BLaER1 treated with 17β-estradiol and CSF1 and Interleukin-3, amounts not matched to agents 10 nM and 100 nM (cell line): ENCODE measurements around the gene RAB11FIP3.

Source experiments
- H3K27ac ChIP-seq, 11 experiments: shearing (Covaris generic); formaldehyde crosslinking; 2 replicates each; pipeline ENCODE4 v1.8.1; 2022
- H3K27me3 ChIP-seq, 11 experiments: shearing (Covaris generic); formaldehyde crosslinking; 2 replicates each; pipeline ENCODE4 v1.8.1; 2022
- H3K36me3 ChIP-seq, 11 experiments: shearing (Covaris generic); formaldehyde crosslinking; 2 replicates each; pipeline ENCODE4 v1.8.1; 2022
- H3K4me1 ChIP-seq, 10 experiments: shearing (Covaris generic); formaldehyde crosslinking; 2 replicates each; pipeline ENCODE4 v1.8.1; 2022
- H3K4me2 ChIP-seq, 11 experiments: shearing (Covaris generic); formaldehyde crosslinking; 2 replicates each; pipeline ENCODE4 v1.8.1; 2022
- H3K4me3 ChIP-seq, 10 experiments: shearing (Covaris generic); formaldehyde crosslinking; 2 replicates each; pipeline ENCODE4 v1.8.1; 2022
- H3K9ac ChIP-seq, 11 experiments: shearing (Covaris generic); formaldehyde crosslinking; 2 replicates each; pipeline ENCODE4 v1.8.1; 2022
- H3K9me3 ChIP-seq, 11 experiments: shearing (Covaris generic); formaldehyde crosslinking; replicated peaks in 1 of 11; 2 replicates each; pipeline ENCODE4 v1.8.1; 2022
- H4K20me1 ChIP-seq, 11 experiments: shearing (Covaris generic); formaldehyde crosslinking; 2 replicates each; pipeline ENCODE4 v1.8.1; 2022
- Cebpa-rat ChIP-seq, 11 experiments: shearing (Covaris generic); IDR thresholded peaks; 2 replicates each; pipeline ENCODE4 v1.8.1; 2022

The RAB11FIP3 gene

GRCh38 chr16:534135-534534, 108.7 kb downstream of the RAB11FIP3 start:
- Histone ChIP-seq H3K4me2 (peak overlapping the region in 5 of 11 experiments; percentile 32 to 80 (median 62); a peak in 9 of 22 replicates), H3K9me3 (no peaks in the 10 kb centered on the region), H3K4me3 (no peak overlapping the region), H3K9ac (peak overlapping the region in 7 of 11 experiments; percentile 10 to 55 (median 40); a peak in 8 of 22 replicates), H3K27me3 (no peaks in the 10 kb centered on the region), H3K27ac (peak overlapping the region in 2 of 11 experiments; percentile 42 to 61; a peak in 4 of 22 replicates), H3K4me1 (peaks cover 31 to 73% (median 52%) of the 10 kb centered on the region in 10 experiments), H4K20me1 (peaks cover 99 to 100% (median 100%) of the 10 kb centered on the region in 11 experiments), H3K36me3 (peaks cover 38 to 92% (median 75%) of the 10 kb centered on the region in 11 experiments)
- no peak for TF ChIP-seq Cebpa-rat (IDR thresholded peaks at IDR 0.05)

GRCh38 chr16:534856-535445, 109.5 kb downstream of the RAB11FIP3 start:
- Histone ChIP-seq H3K4me2 (peak overlapping the region in 5 of 11 experiments; percentile 53 to 80 (median 62); a peak in 10 of 22 replicates), H3K4me1 (peaks cover 23 to 71% (median 44%) of the 10 kb centered on the region in 10 experiments), H3K4me3 (no peak overlapping the region), H3K9ac (peak overlapping the region in 6 of 11 experiments; percentile 14 to 55 (median 44); a peak in 12 of 22 replicates), H3K27ac (peak overlapping the region in 4 of 11 experiments; percentile 24 to 61 (median 48); a peak in 7 of 22 replicates), H3K36me3 (peaks cover 40 to 92% (median 76%) of the 10 kb centered on the region in 11 experiments), H4K20me1 (peaks cover 99 to 100% (median 100%) of the 10 kb centered on the region in 11 experiments), H3K27me3 (no peaks in the 10 kb centered on the region), H3K9me3 (no peaks in the 10 kb centered on the region)
- TF ChIP-seq Cebpa-rat (IDR thresholded peaks at IDR 0.05), result no peak

- H3K9ac ChIP-seq, result peak overlapping the region in 6 of 11 experiments; percentile 14 to 55 (median 44); a peak in 12 of 22 replicates
- TF ChIP-seq Cebpa-rat (IDR thresholded peaks at IDR 0.05), result no peak
- H4K20me1 ChIP-seq, result peaks cover 99 to 100% (median 100%) of the 10 kb centered on the region in 11 experiments
Observed at GRCh38 chr16:535446-536405, 110.3 kb downstream of the RAB11FIP3 start.

GRCh38 chr16:536746-537145, 111.3 kb downstream of the RAB11FIP3 start:
- no peak overlapping the region for H3K4me3 ChIP-seq
- H3K27ac ChIP-seq, result peak overlapping the region in 1 of 11 experiments; percentile 7; a peak in 1 of 22 replicates
- H3K36me3 ChIP-seq, result peaks cover 54 to 90% (median 82%) of the 10 kb centered on the region in 11 experiments
- H3K9ac ChIP-seq, result peak overlapping the region in 2 of 11 experiments; percentile 5 to 9; a peak in 1 of 22 replicates
- H4K20me1 ChIP-seq, result peaks cover 99 to 100% (median 100%) of the 10 kb centered on the region in 11 experiments
- no peak overlapping the region for H3K4me2 ChIP-seq
- no peaks in the 10 kb centered on the region for H3K9me3 ChIP-seq
- no peak for TF ChIP-seq Cebpa-rat (IDR thresholded peaks at IDR 0.05)
- peaks cover 6 to 53% (median 27%) of the 10 kb centered on the region in 10 experiments; a peak in 17 of 20 replicates for H3K4me1 ChIP-seq
- no peaks in the 10 kb centered on the region for H3K27me3 ChIP-seq

More at GRCh38 chr16:535446-536405, 110.3 kb downstream of the RAB11FIP3 start:
- H3K36me3 ChIP-seq, result peaks cover 44 to 92% (median 77%) of the 10 kb centered on the region in 11 experiments
- H3K4me1 ChIP-seq, result peaks cover 15 to 63% (median 36%) of the 10 kb centered on the region in 10 experiments; a peak in 19 of 20 replicates
- 0 out of 20 replicates have a peak overlapping the region, but pooled peaks of 1 of the 10 experiments have one; percentile 11 for H3K4me3 ChIP-seq
- H3K9me3 ChIP-seq, result no peaks in the 10 kb centered on the region
- no peaks in the 10 kb centered on the region for H3K27me3 ChIP-seq
- H3K27ac ChIP-seq, result peak overlapping the region in 4 of 11 experiments; percentile 24 to 61 (median 48); a peak in 7 of 22 replicates
- peak overlapping the region in 5 of 11 experiments; percentile 53 to 80 (median 62); a peak in 10 of 22 replicates for H3K4me2 ChIP-seq

GRCh38 chr16:537415-538335, 112.2 kb downstream of the RAB11FIP3 start:
- no peak overlapping the region for H3K4me3 ChIP-seq
- H3K27me3 ChIP-seq, result no peaks in the 10 kb centered on the region
- peaks cover 59 to 92% (median 80%) of the 10 kb centered on the region in 11 experiments for H3K36me3 ChIP-seq
- H3K27ac ChIP-seq, result no peak overlapping the region
- no peak overlapping the region for H3K9ac ChIP-seq
- no peak for TF ChIP-seq Cebpa-rat (IDR thresholded peaks at IDR 0.05)
- no peaks in the 10 kb centered on the region for H3K9me3 ChIP-seq
- peaks cover under 1 to 45% (median 28%) of the 10 kb centered on the region in 10 experiments; a peak in 18 of 20 replicates for H3K4me1 ChIP-seq
- no peak overlapping the region for H3K4me2 ChIP-seq
- H4K20me1 ChIP-seq, result peaks cover 99 to 100% (median 100%) of the 10 kb centered on the region in 11 experiments

- peaks cover 96 to 100% (median 98%) of the 10 kb centered on the region in 11 experiments for H4K20me1 ChIP-seq
- peaks cover 46 to 88% (median 67%) of the 10 kb centered on the region in 11 experiments for H3K36me3 ChIP-seq
- H3K9ac ChIP-seq, result peak overlapping the region in 2 of 11 experiments; percentile 15 to 41; a peak in 1 of 22 replicates
- no peak overlapping the region for H3K4me2 ChIP-seq
- no peak overlapping the region for H3K4me3 ChIP-seq
- no peaks in the 10 kb centered on the region for H3K9me3 ChIP-seq
- H3K27ac ChIP-seq, result no peak overlapping the region
- TF ChIP-seq Cebpa-rat (IDR thresholded peaks at IDR 0.05), result no peak
- peaks cover 11 to 37% (median 23%) of the 10 kb centered on the region in 10 experiments for H3K4me1 ChIP-seq
- no peaks in the 10 kb centered on the region for H3K27me3 ChIP-seq
Observed at GRCh38 chr16:539901-540530, 114.6 kb downstream of the RAB11FIP3 start.

- Histone ChIP-seq H3K27ac (no peak overlapping the region), H3K4me1 (peaks cover 4 to 32% (median 25%) of the 10 kb centered on the region in 10 experiments; a peak in 19 of 20 replicates), H3K9ac (0 out of 22 replicates have a peak overlapping the region, but pooled peaks of 1 of the 11 experiments have one; percentile 15), H3K4me2 (no peak overlapping the region), H3K27me3 (no peaks in the 10 kb centered on the region), H3K4me3 (no peak overlapping the region), H4K20me1 (peaks cover 96 to 100% (median 98%) of the 10 kb centered on the region in 11 experiments), H3K9me3 (no peaks in the 10 kb centered on the region), H3K36me3 (peaks cover 38 to 86% (median 63%) of the 10 kb centered on the region in 11 experiments)
- TF ChIP-seq Cebpa-rat (IDR thresholded peaks at IDR 0.05), result no peak
Observed at GRCh38 chr16:540645-541340, 115.3 kb downstream of the RAB11FIP3 start.
